ENCODE data around the gene CTU1.

CTU1 gene

DNA sequence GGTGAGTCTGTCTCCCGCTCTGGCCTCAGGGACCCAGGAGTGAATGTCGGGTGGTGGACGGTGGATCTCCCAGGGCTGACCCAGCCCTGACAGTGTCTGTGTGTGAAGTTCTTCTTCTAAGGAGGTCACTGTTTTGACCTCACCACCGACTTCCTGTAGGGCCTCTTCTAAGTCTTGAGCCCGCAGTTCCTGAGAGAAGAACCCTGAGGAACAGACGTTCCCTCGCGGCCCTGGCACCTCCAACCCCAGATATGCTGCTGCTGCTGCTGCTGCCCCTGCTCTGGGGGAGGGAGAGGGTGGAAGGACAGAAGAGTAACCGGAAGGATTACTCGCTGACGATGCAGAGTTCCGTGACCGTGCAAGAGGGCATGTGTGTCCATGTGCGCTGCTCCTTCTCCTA is 33.9 kb upstream of the CTU1 start, which contains the start of gene SIGLEC7:
Gene SIGLEC7, plus strand, starts transcription at position 183 of the 400 bp plus-strand sequence. Its CDS starts 69 bp downstream, at position 252.
- Histone ChIP-seq H3K36me3 (ENCODE audit: control insufficient read depth in 2 of 2, insufficient read depth in 1 of 2, low read length in 2 of 2) (no peaks in the 10 kb centered on the region), H3K27ac (ENCODE audit: extremely low read depth, low read depth, low read length) (no peak within 1 kb of the TSS), H3K9me3 (ENCODE audit: control insufficient read depth, insufficient read depth, low read depth, low read length) (no peaks in the 10 kb centered on the region), H3K4me1 (ENCODE audit: control insufficient read depth, insufficient read depth, low read length) (no peaks in the 10 kb centered on the region), H3K4me3 (ENCODE audit: low read depth, low read length) (no peak within 1 kb of the TSS)
- CTCF ChIA-PET, result no interaction called here
- TF ChIP-seq HOXC10 (CRISPR knock-in tag; IDR thresholded peaks at IDR 0.05), result no peak
- no peak for TF ChIP-seq ZNF654 (tag by site-specific recombination; IDR thresholded peaks at IDR 0.05; ENCODE audit: low read depth)
- no peak for TF ChIP-seq ZNF777 (tag by site-specific recombination; IDR thresholded peaks at IDR 0.05; ENCODE audit: borderline replicate concordance)
- TF ChIP-seq ZNF660 (tag by site-specific recombination; IDR thresholded peaks at IDR 0.05), result no peak
- TF ChIP-seq, protein P1, sequence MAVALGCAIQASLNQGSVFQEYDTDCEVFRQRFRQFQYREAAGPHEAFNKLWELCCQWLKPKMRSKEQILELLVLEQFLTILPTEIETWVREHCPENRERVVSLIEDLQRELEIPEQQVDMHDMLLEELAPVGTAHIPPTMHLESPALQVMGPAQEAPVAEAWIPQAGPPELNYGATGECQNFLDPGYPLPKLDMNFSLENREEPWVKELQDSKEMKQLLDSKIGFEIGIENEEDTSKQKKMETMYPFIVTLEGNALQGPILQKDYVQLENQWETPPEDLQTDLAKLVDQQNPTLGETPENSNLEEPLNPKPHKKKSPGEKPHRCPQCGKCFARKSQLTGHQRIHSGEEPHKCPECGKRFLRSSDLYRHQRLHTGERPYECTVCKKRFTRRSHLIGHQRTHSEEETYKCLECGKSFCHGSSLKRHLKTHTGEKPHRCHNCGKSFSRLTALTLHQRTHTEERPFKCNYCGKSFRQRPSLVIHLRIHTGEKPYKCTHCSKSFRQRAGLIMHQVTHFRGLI (tag by site-specific recombination; IDR thresholded peaks at IDR 0.05), result no peak
- no peak for TF ChIP-seq ZNF37A (tag by site-specific recombination; IDR thresholded peaks at IDR 0.05)
- no peak for TF ChIP-seq ZNF354C (tag by site-specific recombination; IDR thresholded peaks at IDR 0.05; ENCODE audit: borderline replicate concordance, low read depth)
- TF ChIP-seq ZNF157 (tag by site-specific recombination; IDR thresholded peaks at IDR 0.05), result no peak
- no peak for TF ChIP-seq ZNF155 (tag by site-specific recombination; IDR thresholded peaks at IDR 0.05)
- no peak for TF ChIP-seq ZFP41 (tag by site-specific recombination; IDR thresholded peaks at IDR 0.05; ENCODE audit: borderline replicate concordance)
- TF ChIP-seq, protein P2, sequence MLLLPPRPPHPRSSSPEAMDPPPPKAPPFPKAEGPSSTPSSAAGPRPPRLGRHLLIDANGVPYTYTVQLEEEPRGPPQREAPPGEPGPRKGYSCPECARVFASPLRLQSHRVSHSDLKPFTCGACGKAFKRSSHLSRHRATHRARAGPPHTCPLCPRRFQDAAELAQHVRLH (tag by site-specific recombination; IDR thresholded peaks at IDR 0.05), result no peak
- TF ChIP-seq, protein P3, sequence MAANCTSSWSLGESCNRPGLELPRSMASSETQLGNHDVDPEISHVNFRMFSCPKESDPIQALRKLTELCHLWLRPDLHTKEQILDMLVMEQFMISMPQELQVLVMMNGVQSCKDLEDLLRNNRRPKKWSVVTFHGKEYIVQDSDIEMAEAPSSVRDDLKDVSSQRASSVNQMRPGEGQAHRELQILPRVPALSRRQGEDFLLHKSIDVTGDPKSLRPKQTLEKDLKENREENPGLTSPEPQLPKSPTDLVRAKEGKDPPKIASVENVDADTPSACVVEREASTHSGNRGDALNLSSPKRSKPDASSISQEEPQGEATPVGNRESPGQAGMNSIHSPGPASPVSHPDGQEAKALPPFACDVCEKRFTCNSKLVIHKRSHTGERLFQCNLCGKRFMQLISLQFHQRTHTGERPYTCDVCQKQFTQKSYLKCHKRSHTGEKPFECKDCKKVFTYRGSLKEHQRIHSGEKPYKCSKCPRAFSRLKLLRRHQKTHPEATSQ (tag by site-specific recombination; IDR thresholded peaks at IDR 0.05), result no peak
- TF ChIP-seq ZNF2 (tag by site-specific recombination; IDR thresholded peaks at IDR 0.05), result no peak
- no peak for TF ChIP-seq YY1 (tag by site-specific recombination; IDR thresholded peaks at IDR 0.05)
- TF ChIP-seq ZNF521 (tag by site-specific recombination; IDR thresholded peaks at IDR 0.05), result no peak
- TF ChIP-seq, protein P4, sequence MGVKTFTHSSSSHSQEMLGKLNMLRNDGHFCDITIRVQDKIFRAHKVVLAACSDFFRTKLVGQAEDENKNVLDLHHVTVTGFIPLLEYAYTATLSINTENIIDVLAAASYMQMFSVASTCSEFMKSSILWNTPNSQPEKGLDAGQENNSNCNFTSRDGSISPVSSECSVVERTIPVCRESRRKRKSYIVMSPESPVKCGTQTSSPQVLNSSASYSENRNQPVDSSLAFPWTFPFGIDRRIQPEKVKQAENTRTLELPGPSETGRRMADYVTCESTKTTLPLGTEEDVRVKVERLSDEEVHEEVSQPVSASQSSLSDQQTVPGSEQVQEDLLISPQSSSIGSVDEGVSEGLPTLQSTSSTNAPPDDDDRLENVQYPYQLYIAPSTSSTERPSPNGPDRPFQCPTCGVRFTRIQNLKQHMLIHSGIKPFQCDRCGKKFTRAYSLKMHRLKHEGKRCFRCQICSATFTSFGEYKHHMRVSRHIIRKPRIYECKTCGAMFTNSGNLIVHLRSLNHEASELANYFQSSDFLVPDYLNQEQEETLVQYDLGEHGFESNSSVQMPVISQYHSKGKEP (tag by site-specific recombination; IDR thresholded peaks at IDR 0.05), result no peak
- no peak for TF ChIP-seq ZNF335 (tag by site-specific recombination; conservative IDR thresholded peaks at IDR 0.05)
- POLR2A ChIA-PET, result no interaction called here

DNA sequence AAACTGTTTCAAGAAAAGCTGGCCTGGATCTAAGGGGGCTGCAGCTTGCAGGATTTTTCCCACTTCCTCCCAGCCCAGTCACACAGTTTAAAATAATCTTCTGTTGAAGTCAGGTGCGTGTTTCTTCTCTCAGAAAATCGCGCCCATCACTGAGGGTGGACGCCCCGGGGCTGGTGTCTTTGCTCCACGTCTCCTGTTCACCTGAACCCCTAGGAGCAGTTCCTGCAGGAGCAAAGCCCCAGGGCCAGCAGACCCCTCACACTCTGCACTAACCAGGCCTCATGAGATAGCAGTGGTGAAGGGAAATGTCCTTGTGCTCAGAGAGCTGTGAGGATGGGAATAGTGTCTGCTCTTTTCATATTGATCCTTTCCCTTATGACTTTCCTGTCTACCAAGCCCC is 33.0 kb upstream of the CTU1 start:
- Histone ChIP-seq H3K4me3 (ENCODE audit: low read depth, low read length) (no peak overlapping the region), H3K27ac (ENCODE audit: extremely low read depth, low read depth, low read length) (no peak overlapping the region), H3K9me3 (ENCODE audit: control insufficient read depth, insufficient read depth, low read depth, low read length) (no peaks in the 10 kb centered on the region), H3K4me1 (ENCODE audit: control insufficient read depth, insufficient read depth, low read length) (no peaks in the 10 kb centered on the region), H3K36me3 (ENCODE audit: control insufficient read depth in 2 of 2, insufficient read depth in 1 of 2, low read length in 2 of 2) (no peaks in the 10 kb centered on the region)
- POLR2A ChIA-PET, result interaction anchor here (0.6 kb wide), 1 partner anchor 105 kb away, joined by 4 read pairs; no protein-coding TSS in a partner anchor
- CTCF ChIA-PET, result interaction anchor here (0.6 kb wide), 1 partner anchor 125 kb away, joined by 3 read pairs; no protein-coding TSS in a partner anchor
- TF ChIP-seq ZNF266 (tag by site-specific recombination; IDR thresholded peaks at IDR 0.05; ENCODE audit: low read depth), result no peak
- TF ChIP-seq MYNN (tag by site-specific recombination; IDR thresholded peaks at IDR 0.05; ENCODE audit: borderline replicate concordance), result no peak
- TF ChIP-seq, protein P5, sequence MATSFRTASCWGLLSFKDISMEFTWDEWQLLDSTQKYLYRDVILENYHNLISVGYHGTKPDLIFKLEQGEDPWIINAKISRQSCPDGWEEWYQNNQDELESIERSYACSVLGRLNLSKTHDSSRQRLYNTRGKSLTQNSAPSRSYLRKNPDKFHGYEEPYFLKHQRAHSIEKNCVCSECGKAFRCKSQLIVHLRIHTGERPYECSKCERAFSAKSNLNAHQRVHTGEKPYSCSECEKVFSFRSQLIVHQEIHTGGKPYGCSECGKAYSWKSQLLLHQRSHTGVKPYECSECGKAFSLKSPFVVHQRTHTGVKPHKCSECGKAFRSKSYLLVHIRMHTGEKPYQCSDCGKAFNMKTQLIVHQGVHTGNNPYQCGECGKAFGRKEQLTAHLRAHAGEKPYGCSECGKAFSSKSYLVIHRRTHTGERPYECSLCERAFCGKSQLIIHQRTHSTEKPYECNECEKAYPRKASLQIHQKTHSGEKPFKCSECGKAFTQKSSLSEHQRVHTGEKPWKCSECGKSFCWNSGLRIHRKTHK (tag by site-specific recombination; IDR thresholded peaks at IDR 0.05), result no peak
